Measurements from ENCODE around the gene NETO2. TPM values are rescaled to one million over a fixed set of nuclear protein-coding genes. Genes with fewer than 3 reads are reported as not detected.

Gene NETO2
- total and polyA plus RNA-seq, 2 of the 13 experiments (the other 11 are each of a cell fraction or from before 2014, with no cell fraction given), result 8.2 to 13.5 TPM

DNA sequence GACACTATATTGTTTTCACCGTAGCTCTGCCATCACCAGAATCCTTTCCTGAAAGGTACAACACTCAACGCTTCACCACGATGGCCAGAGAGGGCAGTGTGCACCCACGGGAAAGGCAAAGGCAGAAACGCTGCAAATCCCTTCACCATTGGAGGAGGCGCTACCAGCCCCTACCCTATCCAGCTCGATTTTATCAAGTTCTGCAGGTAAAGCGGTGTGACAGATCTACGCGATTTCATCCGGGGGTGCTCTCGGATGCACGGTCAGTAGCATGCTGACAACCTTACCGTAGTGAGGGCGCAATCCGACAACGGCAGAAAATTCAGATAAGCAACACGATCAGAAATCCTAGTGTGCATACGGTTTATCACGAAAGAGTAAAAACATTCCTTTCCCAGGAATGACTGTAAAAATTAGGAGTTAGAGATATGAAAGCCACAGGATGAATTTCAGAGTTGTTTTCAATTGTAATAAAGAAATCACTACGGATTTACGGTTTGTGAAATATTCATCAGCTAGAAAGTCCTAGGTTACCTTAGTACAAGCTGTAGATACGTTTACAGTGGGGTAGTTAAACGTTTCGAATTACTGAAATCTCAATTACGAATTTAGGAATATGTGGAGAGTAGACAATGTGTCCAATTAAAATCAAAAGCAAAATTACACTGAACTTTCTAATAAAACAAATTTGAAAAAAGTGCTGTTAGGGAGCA is 1.8 kb downstream of the NETO2 start (continued):
- TF ChIP-seq, protein P1, sequence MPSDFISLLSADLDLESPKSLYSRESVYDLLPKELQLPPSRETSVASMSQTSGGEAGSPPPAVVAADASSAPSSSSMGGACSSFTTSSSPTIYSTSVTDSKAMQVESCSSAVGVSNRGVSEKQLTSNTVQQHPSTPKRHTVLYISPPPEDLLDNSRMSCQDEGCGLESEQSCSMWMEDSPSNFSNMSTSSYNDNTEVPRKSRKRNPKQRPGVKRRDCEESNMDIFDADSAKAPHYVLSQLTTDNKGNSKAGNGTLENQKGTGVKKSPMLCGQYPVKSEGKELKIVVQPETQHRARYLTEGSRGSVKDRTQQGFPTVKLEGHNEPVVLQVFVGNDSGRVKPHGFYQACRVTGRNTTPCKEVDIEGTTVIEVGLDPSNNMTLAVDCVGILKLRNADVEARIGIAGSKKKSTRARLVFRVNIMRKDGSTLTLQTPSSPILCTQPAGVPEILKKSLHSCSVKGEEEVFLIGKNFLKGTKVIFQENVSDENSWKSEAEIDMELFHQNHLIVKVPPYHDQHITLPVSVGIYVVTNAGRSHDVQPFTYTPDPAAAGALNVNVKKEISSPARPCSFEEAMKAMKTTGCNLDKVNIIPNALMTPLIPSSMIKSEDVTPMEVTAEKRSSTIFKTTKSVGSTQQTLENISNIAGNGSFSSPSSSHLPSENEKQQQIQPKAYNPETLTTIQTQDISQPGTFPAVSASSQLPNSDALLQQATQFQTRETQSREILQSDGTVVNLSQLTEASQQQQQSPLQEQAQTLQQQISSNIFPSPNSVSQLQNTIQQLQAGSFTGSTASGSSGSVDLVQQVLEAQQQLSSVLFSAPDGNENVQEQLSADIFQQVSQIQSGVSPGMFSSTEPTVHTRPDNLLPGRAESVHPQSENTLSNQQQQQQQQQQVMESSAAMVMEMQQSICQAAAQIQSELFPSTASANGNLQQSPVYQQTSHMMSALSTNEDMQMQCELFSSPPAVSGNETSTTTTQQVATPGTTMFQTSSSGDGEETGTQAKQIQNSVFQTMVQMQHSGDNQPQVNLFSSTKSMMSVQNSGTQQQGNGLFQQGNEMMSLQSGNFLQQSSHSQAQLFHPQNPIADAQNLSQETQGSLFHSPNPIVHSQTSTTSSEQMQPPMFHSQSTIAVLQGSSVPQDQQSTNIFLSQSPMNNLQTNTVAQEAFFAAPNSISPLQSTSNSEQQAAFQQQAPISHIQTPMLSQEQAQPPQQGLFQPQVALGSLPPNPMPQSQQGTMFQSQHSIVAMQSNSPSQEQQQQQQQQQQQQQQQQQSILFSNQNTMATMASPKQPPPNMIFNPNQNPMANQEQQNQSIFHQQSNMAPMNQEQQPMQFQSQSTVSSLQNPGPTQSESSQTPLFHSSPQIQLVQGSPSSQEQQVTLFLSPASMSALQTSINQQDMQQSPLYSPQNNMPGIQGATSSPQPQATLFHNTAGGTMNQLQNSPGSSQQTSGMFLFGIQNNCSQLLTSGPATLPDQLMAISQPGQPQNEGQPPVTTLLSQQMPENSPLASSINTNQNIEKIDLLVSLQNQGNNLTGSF (CRISPR knock-in tag; IDR thresholded peaks at IDR 0.05), result no peak
- TF ChIP-seq RXRA (CRISPR knock-in tag; IDR thresholded peaks at IDR 0.05), result no peak; the same call in 1 of the 2 replicates
- TF ChIP-seq NFE2L2 (IDR thresholded peaks at IDR 0.05; ENCODE audit: low read length), result no peak
- 0 out of 2 replicates have a peak, but pooled peaks have one; percentile 32 for TF ChIP-seq ZNF451 (CRISPR knock-in tag; IDR thresholded peaks at IDR 0.05)
- no peak for TF ChIP-seq ATF1 (CRISPR knock-in tag; IDR thresholded peaks at IDR 0.05)
- TF ChIP-seq ZNF430 (CRISPR knock-in tag; IDR thresholded peaks at IDR 0.05), result no peak
- TF ChIP-seq, protein P2, sequence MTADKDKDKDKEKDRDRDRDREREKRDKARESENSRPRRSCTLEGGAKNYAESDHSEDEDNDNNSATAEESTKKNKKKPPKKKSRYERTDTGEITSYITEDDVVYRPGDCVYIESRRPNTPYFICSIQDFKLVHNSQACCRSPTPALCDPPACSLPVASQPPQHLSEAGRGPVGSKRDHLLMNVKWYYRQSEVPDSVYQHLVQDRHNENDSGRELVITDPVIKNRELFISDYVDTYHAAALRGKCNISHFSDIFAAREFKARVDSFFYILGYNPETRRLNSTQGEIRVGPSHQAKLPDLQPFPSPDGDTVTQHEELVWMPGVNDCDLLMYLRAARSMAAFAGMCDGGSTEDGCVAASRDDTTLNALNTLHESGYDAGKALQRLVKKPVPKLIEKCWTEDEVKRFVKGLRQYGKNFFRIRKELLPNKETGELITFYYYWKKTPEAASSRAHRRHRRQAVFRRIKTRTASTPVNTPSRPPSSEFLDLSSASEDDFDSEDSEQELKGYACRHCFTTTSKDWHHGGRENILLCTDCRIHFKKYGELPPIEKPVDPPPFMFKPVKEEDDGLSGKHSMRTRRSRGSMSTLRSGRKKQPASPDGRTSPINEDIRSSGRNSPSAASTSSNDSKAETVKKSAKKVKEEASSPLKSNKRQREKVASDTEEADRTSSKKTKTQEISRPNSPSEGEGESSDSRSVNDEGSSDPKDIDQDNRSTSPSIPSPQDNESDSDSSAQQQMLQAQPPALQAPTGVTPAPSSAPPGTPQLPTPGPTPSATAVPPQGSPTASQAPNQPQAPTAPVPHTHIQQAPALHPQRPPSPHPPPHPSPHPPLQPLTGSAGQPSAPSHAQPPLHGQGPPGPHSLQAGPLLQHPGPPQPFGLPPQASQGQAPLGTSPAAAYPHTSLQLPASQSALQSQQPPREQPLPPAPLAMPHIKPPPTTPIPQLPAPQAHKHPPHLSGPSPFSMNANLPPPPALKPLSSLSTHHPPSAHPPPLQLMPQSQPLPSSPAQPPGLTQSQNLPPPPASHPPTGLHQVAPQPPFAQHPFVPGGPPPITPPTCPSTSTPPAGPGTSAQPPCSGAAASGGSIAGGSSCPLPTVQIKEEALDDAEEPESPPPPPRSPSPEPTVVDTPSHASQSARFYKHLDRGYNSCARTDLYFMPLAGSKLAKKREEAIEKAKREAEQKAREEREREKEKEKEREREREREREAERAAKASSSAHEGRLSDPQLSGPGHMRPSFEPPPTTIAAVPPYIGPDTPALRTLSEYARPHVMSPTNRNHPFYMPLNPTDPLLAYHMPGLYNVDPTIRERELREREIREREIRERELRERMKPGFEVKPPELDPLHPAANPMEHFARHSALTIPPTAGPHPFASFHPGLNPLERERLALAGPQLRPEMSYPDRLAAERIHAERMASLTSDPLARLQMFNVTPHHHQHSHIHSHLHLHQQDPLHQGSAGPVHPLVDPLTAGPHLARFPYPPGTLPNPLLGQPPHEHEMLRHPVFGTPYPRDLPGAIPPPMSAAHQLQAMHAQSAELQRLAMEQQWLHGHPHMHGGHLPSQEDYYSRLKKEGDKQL (CRISPR knock-in tag; IDR thresholded peaks at IDR 0.05; ENCODE audit: low read depth), result no peak
- peak; percentile 53; the same call in 1 of the 2 replicates for TF ChIP-seq DR1 (CRISPR knock-in tag; IDR thresholded peaks at IDR 0.05)
- TF ChIP-seq ZNF709 (CRISPR knock-in tag; IDR thresholded peaks at IDR 0.05), result no peak
- no peak for TF ChIP-seq EHMT2 (IDR thresholded peaks at IDR 0.05; ENCODE audit: borderline replicate concordance, low read depth, low read length)
- TF ChIP-seq ZNF12 (CRISPR knock-in tag; IDR thresholded peaks at IDR 0.05), result no peak
- TF ChIP-seq ZNF292 (CRISPR knock-in tag; IDR thresholded peaks at IDR 0.05; ENCODE audit: borderline replicate concordance, low read depth), result no peak
- TF ChIP-seq KDM5A (IDR thresholded peaks at IDR 0.05; ENCODE audit: borderline replicate concordance, low read length), result no peak
- TF ChIP-seq ZNF33B (CRISPR knock-in tag; IDR thresholded peaks at IDR 0.05), result no peak
- no peak for TF ChIP-seq ZFP62 (CRISPR knock-in tag; IDR thresholded peaks at IDR 0.05)
- peak; percentile 78; the same call in 1 of the 2 replicates for TF ChIP-seq REPIN1 (CRISPR knock-in tag; IDR thresholded peaks at IDR 0.05; ENCODE audit: borderline replicate concordance, low read depth)
- TF ChIP-seq, protein P3, sequence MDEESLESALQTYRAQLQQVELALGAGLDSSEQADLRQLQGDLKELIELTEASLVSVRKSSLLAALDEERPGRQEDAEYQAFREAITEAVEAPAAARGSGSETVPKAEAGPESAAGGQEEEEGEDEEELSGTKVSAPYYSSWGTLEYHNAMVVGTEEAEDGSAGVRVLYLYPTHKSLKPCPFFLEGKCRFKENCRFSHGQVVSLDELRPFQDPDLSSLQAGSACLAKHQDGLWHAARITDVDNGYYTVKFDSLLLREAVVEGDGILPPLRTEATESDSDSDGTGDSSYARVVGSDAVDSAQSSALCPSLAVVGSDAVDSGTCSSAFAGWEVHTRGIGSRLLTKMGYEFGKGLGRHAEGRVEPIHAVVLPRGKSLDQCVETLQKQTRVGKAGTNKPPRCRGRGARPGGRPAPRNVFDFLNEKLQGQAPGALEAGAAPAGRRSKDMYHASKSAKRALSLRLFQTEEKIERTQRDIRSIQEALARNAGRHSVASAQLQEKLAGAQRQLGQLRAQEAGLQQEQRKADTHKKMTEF (CRISPR knock-in tag; IDR thresholded peaks at IDR 0.05), result peak; percentile 48; the same call in 1 of the 2 replicates
- TF ChIP-seq SMAD3 (CRISPR knock-in tag; IDR thresholded peaks at IDR 0.05), result no peak
- TF ChIP-seq MZF1 (CRISPR knock-in tag; IDR thresholded peaks at IDR 0.05; ENCODE audit: borderline replicate concordance), result no peak

All from HepG2 (cell line).